SIG-M5 treated with dmso at 0.1 percent for 504 hours (cell line): Measurements from ENCODE around the gene AQP2.

Experiments
- DNase-seq: peaks from one replicate; lab custom pipeline; 2025; ENCODE audit not compliant: unreplicated experiment; lab: John Stamatoyannopoulos, UW

AQP2 gene

GRCh38 chr12:49920241-49920914 lies 30.2 kb upstream of the AQP2 start:
- no peak for DNase-seq

- no peak for DNase-seq
Observed at GRCh38 chr12:49920915-49921286, 29.6 kb upstream of the AQP2 start.

- DNase-seq, result no peak
Observed at GRCh38 chr12:49921299-49921698, 29.2 kb upstream of the AQP2 start.

GRCh38 chr12:49921936-49922335 lies 28.6 kb upstream of the AQP2 start:
- DNase-seq, result no peak

- no peak for DNase-seq
Observed at GRCh38 chr12:49922349-49923034, 28.0 kb upstream of the AQP2 start.

- no peak for DNase-seq
Observed at GRCh38 chr12:49923035-49923644, 27.4 kb upstream of the AQP2 start.

- DNase-seq, result no peak
Observed at GRCh38 chr12:49923880-49924556, 26.5 kb upstream of the AQP2 start.

GRCh38 chr12:49924628-49925246 lies 25.8 kb upstream of the AQP2 start:
- no peak for DNase-seq

GRCh38 chr12:49925433-49926204 lies 24.9 kb upstream of the AQP2 start:
- peak; percentile 22 for DNase-seq

- DNase-seq, result no peak
Observed at GRCh38 chr12:49928471-49928870, 22.1 kb upstream of the AQP2 start.

GRCh38 chr12:49929581-49929980 lies 21.0 kb upstream of the AQP2 start:
- DNase-seq, result no peak

- DNase-seq, result no peak
Observed at GRCh38 chr12:49930515-49931288, 19.8 kb upstream of the AQP2 start.

- DNase-seq, result no peak
Observed at GRCh38 chr12:49932023-49932422, 18.5 kb upstream of the AQP2 start.

- no peak for DNase-seq
Observed at GRCh38 chr12:49932533-49933130, 17.9 kb upstream of the AQP2 start.

GRCh38 chr12:49933796-49934195 lies 16.7 kb upstream of the AQP2 start:
- no peak for DNase-seq

- DNase-seq, result no peak
Observed at GRCh38 chr12:49934505-49934904, 16.0 kb upstream of the AQP2 start.

- DNase-seq, result no peak
Observed at GRCh38 chr12:49936925-49937324, 13.6 kb upstream of the AQP2 start.

GRCh38 chr12:49937639-49938300 lies 12.8 kb upstream of the AQP2 start:
- DNase-seq, result no peak

- DNase-seq, result no peak
Observed at GRCh38 chr12:49939307-49939706, 11.2 kb upstream of the AQP2 start.
